HG03354 (cell line): ENCODE data around the gene ECE1.

Experiments
- ATAC-seq: cut with Tn5 transposase; IDR thresholded peaks from one replicate; pipeline ENCODE4 v1.9.1; 2021; ENCODE audit warnings: mild to moderate bottlenecking; ENCODE audit not compliant: unreplicated experiment, poor library complexity, severe bottlenecking

ECE1 gene

GRCh38 chr1:21326861-21327344, 36.6 kb upstream of the ECE1 start:
- no peak for ATAC-seq

GRCh38 chr1:21325731-21326387, 35.6 kb upstream of the ECE1 start:
- ATAC-seq: no peak

GRCh38 chr1:21325231-21325718, 35.0 kb upstream of the ECE1 start:
- ATAC-seq: no peak

- no peak for ATAC-seq
These were observed 34.3 kb upstream of the ECE1 start for GRCh38 chr1:21324368-21325141.

- no peak for ATAC-seq
These were observed 32.8 kb upstream of the ECE1 start for GRCh38 chr1:21323091-21323490.

GRCh38 chr1:21322681-21323016, 32.4 kb upstream of the ECE1 start:
- ATAC-seq: no peak

- ATAC-seq: no peak
These were observed 31.9 kb upstream of the ECE1 start for GRCh38 chr1:21321963-21322680.

GRCh38 chr1:21320410-21321108, 30.3 kb upstream of the ECE1 start:
- no peak for ATAC-seq

GRCh38 chr1:21319447-21320407, 29.5 kb upstream of the ECE1 start:
- no peak for ATAC-seq

- ATAC-seq: no peak
These were observed 28.5 kb upstream of the ECE1 start for GRCh38 chr1:21318714-21319159.

GRCh38 chr1:21318057-21318713, 27.9 kb upstream of the ECE1 start:
- ATAC-seq: no peak

GRCh38 chr1:21317690-21318043, 27.4 kb upstream of the ECE1 start:
- ATAC-seq: no peak

- no peak for ATAC-seq
These were observed 26.9 kb upstream of the ECE1 start for GRCh38 chr1:21317035-21317689.

- no peak for ATAC-seq
These were observed 24.6 kb upstream of the ECE1 start for GRCh38 chr1:21314743-21315396.

- ATAC-seq: no peak
These were observed 23.8 kb upstream of the ECE1 start for GRCh38 chr1:21313886-21314721.

GRCh38 chr1:21313203-21313885, 23.1 kb upstream of the ECE1 start:
- no peak for ATAC-seq
